Activated CD4-positive, alpha-beta memory T cell treated with anti-CD3 and anti-CD28 coated beads for 36 hours (primary cell): Measurements from ENCODE around the gene BTLA. TPM values are rescaled to one million over a fixed set of nuclear protein-coding genes. Genes with fewer than 3 reads are reported as not detected.
"Not testable (repeated sequence)": the region's sequence is repeated elsewhere in the genome, so short reads cannot be mapped to it uniquely, and the experiment has no call there.

Experiments
- CTCF ChIA-PET: fragments of 350-600 bp; sonication (Branson Sonifier 250); formaldehyde crosslinking; loops from one replicate; lab custom pipeline; 2021; ENCODE audit warnings: antibody characterized with exemption, inconsistent platforms; lab: Charles Lee
- POLR2A ChIA-PET: fragments of 350-600 bp; sonication (Branson Sonifier 250); formaldehyde crosslinking; loops from one replicate; lab custom pipeline; 2021; ENCODE audit warnings: antibody characterized with exemption; lab: Charles Lee
- DNase-seq: peaks from one replicate; pipeline ENCODE4 v3.0.0-alpha.2; 2020
- H3K27ac Mint-ChIP-seq: one replicate; pipeline ENCODE4 v1.8.0; 2021; ENCODE audit warnings: mixed read lengths
- H3K27me3 Mint-ChIP-seq: one replicate; pipeline ENCODE4 v1.8.0; 2021; ENCODE audit warnings: mixed read lengths
- H3K36me3 Mint-ChIP-seq: one replicate; pipeline ENCODE4 v1.8.0; 2021; ENCODE audit warnings: mixed read lengths
- H3K4me1 Mint-ChIP-seq: one replicate; pipeline ENCODE4 v1.8.0; 2021; ENCODE audit warnings: low read depth, mixed read lengths
- H3K4me3 Mint-ChIP-seq: one replicate; pipeline ENCODE4 v1.8.0; 2021; ENCODE audit warnings: mild to moderate bottlenecking, mixed read lengths
- H3K9me3 Mint-ChIP-seq: one replicate; pipeline ENCODE4 v1.8.0; 2021; ENCODE audit warnings: mixed read lengths
- intact Hi-C: fragments of 100-400 bp; cut with micrococcal nuclease; formaldehyde crosslinking; loops from one replicate; pipeline ENCODE4 v1.15.1; 2023
- total RNA-seq, 2 experiments: library from RNA; stranded (reverse); gene quantifications; one replicate each; pipeline ENCODE4 v1.2.3, GENCODE V29; 2021

The BTLA gene
- total RNA-seq, 2 experiments from 2014 or later = 17.3 to 18.7 TPM

DNA sequence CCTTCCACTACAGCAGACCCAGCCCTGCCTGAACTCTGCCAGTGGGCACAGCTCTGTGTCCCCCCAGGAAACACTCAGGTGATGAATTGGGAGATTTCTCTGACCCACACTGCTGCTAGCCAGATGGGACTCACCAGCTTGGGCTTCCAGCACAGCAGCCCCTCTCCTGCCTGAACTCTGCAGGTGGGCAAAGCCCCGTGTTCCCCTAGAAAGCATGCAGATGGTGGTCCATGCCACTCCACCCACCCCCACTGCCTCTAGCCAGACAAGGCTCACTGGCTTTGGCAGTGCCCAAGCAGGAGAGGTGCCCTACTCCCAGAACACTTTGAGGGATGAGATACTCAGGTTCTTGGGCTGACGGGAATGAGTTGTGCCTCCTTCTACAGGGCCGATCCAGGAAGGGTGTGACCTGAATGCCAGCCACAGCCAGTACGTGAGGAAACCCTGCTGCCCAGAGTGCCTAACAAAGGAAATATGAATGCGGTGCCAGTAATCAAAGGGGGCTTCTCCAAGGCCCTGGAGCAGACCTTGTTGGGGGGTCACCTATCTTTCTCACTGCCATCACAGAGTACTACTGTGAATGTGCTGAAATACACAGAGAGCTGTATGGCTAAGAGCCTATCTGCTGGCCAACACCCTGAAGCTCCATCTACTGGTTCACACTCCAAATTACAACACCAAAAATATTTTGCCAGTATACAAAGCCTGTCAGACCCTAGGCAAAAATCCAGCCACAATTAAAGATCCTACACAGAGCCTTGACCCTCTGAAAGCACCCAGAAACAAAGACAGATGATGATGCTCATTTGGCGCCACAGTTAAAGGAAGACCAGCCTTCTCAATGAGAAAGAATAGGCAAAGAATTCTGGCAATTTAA is 61.9 kb downstream of the BTLA start:
- H3K9me3 Mint-ChIP-seq = peaks cover 9% of the 10 kb centered on the region
- H3K4me3 Mint-ChIP-seq = no peak overlapping the region
- peaks cover 40% of the 10 kb centered on the region for H3K4me1 Mint-ChIP-seq
- POLR2A ChIA-PET = interaction anchor here (1.2 kb wide), 1 partner anchor 99 kb away, joined by 3 read pairs; no protein-coding TSS in a partner anchor
- H3K27me3 Mint-ChIP-seq = no peaks in the 10 kb centered on the region
- intact Hi-C loops = loop anchor here (1.0 to 2.0 kb wide), 7 partner anchors 25 to 303 kb away; partner anchors contain the start of gene CD200
- peak overlapping the region; percentile 40 for H3K27ac Mint-ChIP-seq
- peaks cover 4% of the 10 kb centered on the region for H3K36me3 Mint-ChIP-seq
- DNase-seq = peak; percentile 21
- CTCF ChIA-PET = interaction anchor here (0.7 to 3.4 kb wide), 31 partner anchors 9 to 328 kb away, joined by 3 to 44 read pairs (median 4); partner anchors contain the start of genes CD200 and SLC9C1

GRCh38 chr3:112429960-112430359 is 69.3 kb downstream of the BTLA start:
- Mint-ChIP-seq H3K36me3 (peaks cover 8% of the 10 kb centered on the region), H3K27me3 (no peaks in the 10 kb centered on the region), H3K4me1 (peaks cover 21% of the 10 kb centered on the region), H3K9me3 (peaks cover 6% of the 10 kb centered on the region), H3K27ac (no peak overlapping the region), H3K4me3 (no peak overlapping the region)
- no peak for DNase-seq
- ChIA-PET POLR2A (no interaction called here), CTCF (no interaction called here)
- intact Hi-C loops = no loop called here

- intact Hi-C loops = no loop called here
- no peak for DNase-seq
- H3K27ac Mint-ChIP-seq = no peak overlapping the region
- peaks cover 4% of the 10 kb centered on the region for H3K36me3 Mint-ChIP-seq
- no peaks in the 10 kb centered on the region for H3K9me3 Mint-ChIP-seq
- no peaks in the 10 kb centered on the region for H3K27me3 Mint-ChIP-seq
- ChIA-PET CTCF (no interaction called here), POLR2A (no interaction called here)
- H3K4me3 Mint-ChIP-seq = no peak overlapping the region
- H3K4me1 Mint-ChIP-seq = peaks cover 4% of the 10 kb centered on the region
Measured at GRCh38 chr3:112427123-112427522, 72.1 kb downstream of the BTLA start.

DNA sequence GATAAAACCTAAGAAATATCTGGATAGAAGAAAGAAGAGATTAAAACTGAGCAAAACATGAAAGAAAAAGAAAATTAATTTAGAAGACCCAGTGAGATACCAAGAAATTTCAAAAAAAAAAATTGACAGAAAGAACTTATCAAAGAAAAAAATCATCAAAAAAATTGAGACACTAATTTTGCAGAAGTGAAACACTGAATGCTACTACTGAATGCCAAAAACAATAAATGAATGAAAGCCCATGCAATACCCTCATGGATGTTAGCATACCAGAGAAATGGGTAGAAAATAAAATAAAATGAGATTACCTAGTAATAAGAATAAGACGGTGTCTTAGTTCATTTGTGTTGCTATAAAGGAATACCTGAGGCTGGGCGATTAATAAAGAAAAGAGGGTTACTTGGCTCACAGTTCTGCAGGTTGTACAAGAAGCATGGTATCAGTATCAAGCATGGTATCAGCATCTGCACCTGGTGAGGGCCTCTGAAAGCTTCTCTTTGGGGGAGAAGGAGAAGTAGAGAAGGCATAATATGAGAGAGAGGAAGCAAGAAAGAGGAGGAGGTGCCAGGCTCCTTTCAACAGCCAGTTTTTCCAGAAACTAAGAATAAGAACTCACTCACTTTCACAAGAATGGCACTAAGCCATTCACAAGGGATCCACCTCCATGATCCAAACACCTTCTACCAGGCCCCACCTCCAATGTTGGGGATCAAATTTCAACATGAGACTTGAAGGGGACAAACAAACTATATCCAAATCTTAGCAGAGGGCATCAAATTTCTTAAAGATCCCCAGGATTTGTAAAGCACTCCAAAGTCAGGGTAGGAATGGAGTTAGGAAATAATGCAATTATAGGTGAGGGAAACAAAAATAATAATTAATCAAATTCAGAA is 73.2 kb downstream of the BTLA start:
- Mint-ChIP-seq H3K27me3 (no peaks in the 10 kb centered on the region), H3K27ac (no peak overlapping the region), H3K9me3 (no peaks in the 10 kb centered on the region), H3K4me3 (no peak overlapping the region), H3K36me3 (no peaks in the 10 kb centered on the region), H3K4me1 (peaks cover 4% of the 10 kb centered on the region)
- DNase-seq = no peak
- POLR2A ChIA-PET = no interaction called here
- CTCF ChIA-PET = no interaction called here
- intact Hi-C loops = no loop called here

DNA sequence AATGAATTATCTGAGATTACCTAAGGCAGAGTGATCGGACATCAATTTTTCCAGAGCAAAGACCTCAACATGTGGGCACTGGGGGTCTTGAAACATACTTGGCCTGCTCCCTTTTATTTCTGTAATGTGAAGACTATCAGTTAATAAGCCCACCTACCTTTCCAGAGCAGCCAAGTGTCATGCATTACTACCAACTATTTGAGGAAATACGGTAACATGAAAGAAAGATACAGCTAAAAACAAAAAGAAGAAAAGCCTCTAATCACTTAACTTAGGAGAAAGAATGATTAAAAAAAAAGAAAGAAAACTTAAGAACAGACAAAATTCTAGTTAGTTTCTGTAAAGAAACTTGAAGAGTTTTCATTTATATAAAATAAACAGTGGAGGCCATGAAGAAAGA is 73.9 kb downstream of the BTLA start:
- no peaks in the 10 kb centered on the region for H3K27me3 Mint-ChIP-seq

GRCh38 chr3:112424394-112424793 is 74.9 kb downstream of the BTLA start:
- H3K27me3 Mint-ChIP-seq = no peaks in the 10 kb centered on the region
- POLR2A ChIA-PET = no interaction called here
- CTCF ChIA-PET = interaction anchor here (0.7 to 1.6 kb wide), 2 partner anchors 287 to 313 kb away, joined by 3 to 5 read pairs; no protein-coding TSS in a partner anchor
- no peaks in the 10 kb centered on the region for H3K36me3 Mint-ChIP-seq
- intact Hi-C loops = no loop called here
- H3K4me1 Mint-ChIP-seq = peaks cover 4% of the 10 kb centered on the region
- no peaks in the 10 kb centered on the region for H3K9me3 Mint-ChIP-seq
- no peak for DNase-seq
- no peak overlapping the region for H3K4me3 Mint-ChIP-seq
- no peak overlapping the region for H3K27ac Mint-ChIP-seq

More for the DNA sequence above, 73.9 kb downstream of the BTLA start:
- POLR2A ChIA-PET = no interaction called here
- H3K4me1 Mint-ChIP-seq = peaks cover 4% of the 10 kb centered on the region
- no peaks in the 10 kb centered on the region for H3K9me3 Mint-ChIP-seq
- CTCF ChIA-PET = interaction anchor here (1.6 kb wide), 1 partner anchor 314 kb away, joined by 5 read pairs; no protein-coding TSS in a partner anchor
- no peak overlapping the region for H3K4me3 Mint-ChIP-seq
- H3K27ac Mint-ChIP-seq = no peak overlapping the region
- intact Hi-C loops = no loop called here
- no peaks in the 10 kb centered on the region for H3K36me3 Mint-ChIP-seq
- no peak for DNase-seq

DNA sequence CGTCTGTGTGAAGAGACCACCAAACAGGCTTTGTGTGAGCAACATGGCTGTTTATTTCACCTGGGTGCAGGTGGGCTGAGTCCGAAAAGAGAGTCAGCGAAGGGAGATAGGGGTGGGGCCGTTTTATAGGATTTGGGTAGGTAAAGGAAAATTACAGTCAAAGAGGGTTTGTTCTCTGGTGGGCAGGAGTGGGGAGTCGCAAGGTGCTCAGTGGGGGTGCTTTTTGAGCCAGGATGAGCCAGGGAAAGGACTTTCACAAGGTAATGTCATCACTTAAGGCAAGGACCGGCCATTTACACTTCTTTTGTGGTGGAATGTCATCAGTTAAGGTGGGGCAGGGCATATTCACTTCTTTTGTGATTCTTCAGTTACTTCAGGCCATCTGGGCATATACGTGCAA is 76.4 kb downstream of the BTLA start:
- intact Hi-C loops, H3K4me3 Mint-ChIP-seq, POLR2A ChIA-PET, DNase-seq, H3K27ac Mint-ChIP-seq, H3K9me3 Mint-ChIP-seq, H3K36me3 Mint-ChIP-seq, H3K4me1 Mint-ChIP-seq, CTCF ChIA-PET, H3K27me3 Mint-ChIP-seq: not testable (repeated sequence)

GRCh38 chr3:112418526-112418925 is 80.7 kb downstream of the BTLA start:
- POLR2A ChIA-PET, CTCF ChIA-PET, H3K4me1 Mint-ChIP-seq, intact Hi-C loops, DNase-seq, H3K4me3 Mint-ChIP-seq, H3K27ac Mint-ChIP-seq, H3K27me3 Mint-ChIP-seq, H3K9me3 Mint-ChIP-seq, H3K36me3 Mint-ChIP-seq: not testable (repeated sequence)

- peaks cover 4% of the 10 kb centered on the region for H3K4me1 Mint-ChIP-seq
- ChIA-PET POLR2A (no interaction called here), CTCF (no interaction called here)
- no peak overlapping the region for H3K27ac Mint-ChIP-seq
- H3K9me3 Mint-ChIP-seq = no peaks in the 10 kb centered on the region
- H3K4me3 Mint-ChIP-seq = no peak overlapping the region
- no peaks in the 10 kb centered on the region for H3K27me3 Mint-ChIP-seq
- DNase-seq = no peak
- H3K36me3 Mint-ChIP-seq = no peaks in the 10 kb centered on the region
- intact Hi-C loops = no loop called here
Measured at GRCh38 chr3:112417696-112418318, 81.5 kb downstream of the BTLA start.

- H3K9me3 Mint-ChIP-seq = no peaks in the 10 kb centered on the region
- no peak overlapping the region for H3K4me3 Mint-ChIP-seq
- peaks cover 10% of the 10 kb centered on the region for H3K4me1 Mint-ChIP-seq
- intact Hi-C loops = no loop called here
- POLR2A ChIA-PET = no interaction called here
- DNase-seq = no peak
- no peaks in the 10 kb centered on the region for H3K36me3 Mint-ChIP-seq
- CTCF ChIA-PET = no interaction called here
- H3K27me3 Mint-ChIP-seq = no peaks in the 10 kb centered on the region
- H3K27ac Mint-ChIP-seq = no peak overlapping the region
Measured at GRCh38 chr3:112416391-112417212, 82.7 kb downstream of the BTLA start.

DNA sequence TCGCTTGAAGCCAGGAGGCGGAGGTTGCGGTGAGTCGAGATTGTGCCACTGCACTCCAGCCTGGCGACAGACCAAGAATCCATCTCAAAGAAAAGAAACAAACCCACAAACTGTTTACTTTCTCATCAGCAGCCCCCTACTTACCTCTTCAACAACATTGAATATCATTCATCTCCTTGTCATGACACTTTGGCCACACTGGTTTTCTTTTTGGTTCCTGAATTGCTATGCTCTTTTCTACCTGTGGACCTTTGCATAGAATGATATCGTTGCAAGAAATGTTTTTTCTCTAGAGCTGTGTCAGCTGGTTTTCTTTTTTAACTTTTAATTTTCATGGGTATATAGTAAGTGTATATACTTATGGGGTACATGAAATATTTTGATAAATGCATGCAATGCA is 83.9 kb downstream of the BTLA start:
- Mint-ChIP-seq H3K27me3 (no peaks in the 10 kb centered on the region), H3K4me3 (no peak overlapping the region), H3K9me3 (no peaks in the 10 kb centered on the region), H3K27ac (no peak overlapping the region), H3K36me3 (no peaks in the 10 kb centered on the region), H3K4me1 (peaks cover 10% of the 10 kb centered on the region)
- no peak for DNase-seq
- intact Hi-C loops = no loop called here
- ChIA-PET POLR2A (no interaction called here), CTCF (no interaction called here)
